CD4-positive, alpha-beta T cell (primary cell): Measurements from ENCODE around the gene NLGN1. TPM values are rescaled to one million over a fixed set of nuclear protein-coding genes. Genes with fewer than 3 reads are reported as not detected.

Experiments used
- ATAC-seq: fragments of 200-7000 bp; cut with Tn5 transposase; one replicate; pipeline ENCODE4 v1.10.0; 2022; ENCODE audit warnings: mild to moderate bottlenecking; ENCODE audit not compliant: poor library complexity
- CTCF ChIA-PET: fragments of 350-600 bp; sonication (Branson Sonifier 250); formaldehyde crosslinking; loops from one replicate; lab custom pipeline; 2021; ENCODE audit warnings: antibody characterized with exemption, inconsistent platforms; lab: Charles Lee
- POLR2A ChIA-PET: fragments of 350-600 bp; sonication (Branson Sonifier 250); formaldehyde crosslinking; loops from one replicate; lab custom pipeline; 2021; ENCODE audit warnings: antibody characterized with exemption, inconsistent platforms; lab: Charles Lee
- DNase-seq, 14 experiments: peaks; one replicate each; pipeline ENCODE4 v3.0.0-alpha.2; 2013 to 2020; ENCODE audit warnings: mixed read lengths in 2 of 14
- H3K27ac ChIP-seq, 2 donors: one replicate each; pipeline versions ENCODE4 v1.5.1 to v1.7.0; 2013; ENCODE audit warnings: low read length in 2 of 2, low read depth in 1 of 2, mild to moderate bottlenecking in 1 of 2
- H3K27me3 ChIP-seq, 2 experiments: 1 replicate in 1 of 2; 2 replicates in 1 of 2; pipeline versions ENCODE4 v1.6.1 to v1.7.0; 2013; ENCODE audit warnings: low read length in 2 of 2, control low read depth in 1 of 2, mild to moderate bottlenecking in 1 of 2, moderate library complexity in 1 of 2; ENCODE audit not compliant: insufficient read depth in 2 of 2, control insufficient read depth in 1 of 2
- H3K36me3 ChIP-seq: one replicate; pipeline ENCODE4 v1.6.1; 2013; ENCODE audit warnings: low read length, control low read depth; ENCODE audit not compliant: insufficient read depth
- H3K4me1 ChIP-seq: one replicate; pipeline ENCODE4 v1.6.1; 2013; ENCODE audit warnings: low read length, control low read depth; ENCODE audit not compliant: insufficient read depth
- H3K4me3 ChIP-seq: one replicate; pipeline ENCODE4 v1.5.1; 2013; ENCODE audit warnings: mild to moderate bottlenecking, low read length, moderate library complexity
- H3K9me3 ChIP-seq, 2 experiments: 1 replicate in 1 of 2; 2 replicates in 1 of 2; pipeline versions ENCODE4 v1.6.1 to v1.7.0; 2013; ENCODE audit warnings: low read length in 2 of 2, mild to moderate bottlenecking in 2 of 2, control low read depth in 1 of 2, moderate library complexity in 1 of 2; ENCODE audit not compliant: control insufficient read depth in 1 of 2, insufficient read depth in 1 of 2
- H3K27ac Mint-ChIP-seq: one replicate; pipeline ENCODE4 v1.8.0; 2020; ENCODE audit warnings: mixed read lengths
- H3K27me3 Mint-ChIP-seq: one replicate; pipeline ENCODE4 v1.8.0; 2021; ENCODE audit warnings: mixed read lengths
- H3K36me3 Mint-ChIP-seq: one replicate; pipeline ENCODE4 v1.8.0; 2021; ENCODE audit warnings: low read depth, mixed read lengths
- H3K4me1 Mint-ChIP-seq: one replicate; pipeline ENCODE4 v1.8.0; 2021; ENCODE audit warnings: low read depth, mixed read lengths
- H3K4me3 Mint-ChIP-seq: one replicate; pipeline ENCODE4 v1.8.0; 2020; ENCODE audit warnings: mild to moderate bottlenecking, mixed read lengths
- H3K9me3 Mint-ChIP-seq: one replicate; pipeline ENCODE4 v1.8.0; 2020; ENCODE audit warnings: mixed read lengths
- CTCF ChIP-seq: fragments of 200-600 bp; IDR thresholded peaks from one replicate; pipeline ENCODE4 v1.8.0; 2022; ENCODE audit warnings: antibody characterized with exemption, mild to moderate bottlenecking
- intact Hi-C, 2 experiments: fragments of 100-400 bp; cut with DNase I in 1 of 2; cut with micrococcal nuclease in 1 of 2; formaldehyde crosslinking; loops; one replicate each; pipeline versions ENCODE4 v1.15.1 to v1.9.0; 2023 to 2025; cut with DNase I, micrococcal nuclease
- total RNA-seq, 174 experiments: library from RNA in 2 of 174; stranded (reverse) in 2 of 174; gene quantifications; one replicate each; pipeline ENCODE4 v1.2.3 and lab custom pipeline; 2021 to 2026

Gene NLGN1
- total RNA-seq, 2 experiments from 2014 or later: not detected

DNA sequence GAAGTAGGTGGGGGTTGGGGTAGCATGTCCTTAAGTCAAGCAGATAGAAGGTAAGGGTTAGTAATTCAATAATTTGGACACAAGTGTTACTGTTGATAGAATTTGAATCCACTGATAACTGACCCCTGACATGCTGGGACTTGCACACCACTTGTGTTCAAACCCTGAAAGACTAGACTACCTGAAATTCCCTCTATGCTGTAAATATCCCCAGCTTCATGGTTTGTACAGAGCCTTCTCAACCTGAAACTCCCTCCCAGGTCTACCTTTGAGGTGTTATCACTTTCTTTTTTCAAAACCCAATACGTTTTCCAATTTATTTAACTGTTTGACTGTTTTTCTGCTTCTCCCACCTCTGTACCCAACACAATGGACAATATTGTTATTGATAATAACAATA, 459.6 kb downstream of the NLGN1 start:
- no peak for TF ChIP-seq CTCF
- ATAC-seq: no peak
- no peaks in the 10 kb centered on the region for H3K36me3 Mint-ChIP-seq

GRCh38 chr3:173862701-173863100, 465.2 kb downstream of the NLGN1 start:
- ChIA-PET POLR2A (no interaction called here), CTCF (no interaction called here)
- Histone ChIP-seq H3K9me3 (peaks cover 0 to 3% of the 10 kb centered on the region in 2 experiments), H3K4me3 (no peak overlapping the region), H3K36me3 (no peaks in the 10 kb centered on the region), H3K4me1 (no peaks in the 10 kb centered on the region), H3K27me3 (no peaks in the 10 kb centered on the region), H3K27ac (no peak overlapping the region)
- no peak overlapping the region for H3K27ac Mint-ChIP-seq
- DNase-seq (no peak), ATAC-seq (no peak)
- no peak overlapping the region for H3K4me3 Mint-ChIP-seq
- intact Hi-C loops: no loop called here
- no peaks in the 10 kb centered on the region for H3K36me3 Mint-ChIP-seq
- H3K27me3 Mint-ChIP-seq: no peaks in the 10 kb centered on the region
- TF ChIP-seq CTCF: no peak
- H3K9me3 Mint-ChIP-seq: no peaks in the 10 kb centered on the region
- no peaks in the 10 kb centered on the region for H3K4me1 Mint-ChIP-seq

More for the DNA sequence above, 459.6 kb downstream of the NLGN1 start:
- intact Hi-C loops: no loop called here
- no peaks in the 10 kb centered on the region for H3K4me1 ChIP-seq
- no peaks in the 10 kb centered on the region for H3K27me3 ChIP-seq
- Mint-ChIP-seq H3K4me1 (no peaks in the 10 kb centered on the region), H3K4me3 (no peak overlapping the region), H3K27me3 (no peaks in the 10 kb centered on the region), H3K9me3 (no peaks in the 10 kb centered on the region), H3K27ac (no peak overlapping the region)
- CTCF ChIA-PET: no interaction called here
- peaks cover 0 to 3% of the 10 kb centered on the region in 2 experiments for H3K9me3 ChIP-seq
- POLR2A ChIA-PET: no interaction called here
- H3K27ac ChIP-seq: no peak overlapping the region
- DNase-seq: no peak
- no peak overlapping the region for H3K4me3 ChIP-seq
- H3K36me3 ChIP-seq: no peaks in the 10 kb centered on the region

DNA sequence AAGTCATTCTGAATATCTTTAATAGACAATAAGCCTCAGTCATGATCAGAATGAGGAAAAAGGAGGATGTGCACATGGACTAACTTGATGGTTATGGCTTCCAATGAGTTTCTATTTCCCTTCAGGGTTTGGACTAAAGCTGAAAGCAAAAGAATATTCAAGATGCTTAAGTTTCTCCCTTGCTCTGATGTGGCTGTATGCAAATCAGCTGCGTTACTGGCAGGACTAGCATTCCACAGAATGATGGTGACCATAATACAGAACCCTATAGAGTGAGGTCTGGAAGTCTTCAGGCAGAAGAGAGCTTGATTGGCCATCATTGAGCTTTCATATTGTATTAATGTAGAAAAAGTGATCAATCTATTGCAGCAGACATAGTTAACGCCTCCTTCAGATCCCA, 466.0 kb downstream of the NLGN1 start:
- TF ChIP-seq CTCF: no peak
- Mint-ChIP-seq H3K4me3 (no peak overlapping the region), H3K4me1 (no peaks in the 10 kb centered on the region), H3K9me3 (no peaks in the 10 kb centered on the region), H3K27ac (no peak overlapping the region), H3K27me3 (no peaks in the 10 kb centered on the region), H3K36me3 (no peaks in the 10 kb centered on the region)
- H3K27ac ChIP-seq: no peak overlapping the region
- H3K36me3 ChIP-seq: no peaks in the 10 kb centered on the region
- H3K4me3 ChIP-seq: no peak overlapping the region
- intact Hi-C loops: no loop called here
- ATAC-seq (no peak), DNase-seq (no peak)
- peaks cover 0 to 3% of the 10 kb centered on the region in 2 experiments for H3K9me3 ChIP-seq
- H3K4me1 ChIP-seq: no peaks in the 10 kb centered on the region
- ChIA-PET POLR2A (no interaction called here), CTCF (no interaction called here)
- no peaks in the 10 kb centered on the region for H3K27me3 ChIP-seq
